ENCODE data around the gene KIRREL1.

- TF ChIP-seq POLR2A (IDR thresholded peaks at IDR 0.05; ENCODE audit: low read depth, low read length), result no peak
- TF ChIP-seq POLR2AphosphoS5 (IDR thresholded peaks at IDR 0.05; ENCODE audit: low read depth, low read length), result no peak
- TF ChIP-seq TAF1 (IDR thresholded peaks at IDR 0.05; ENCODE audit: low read depth, low read length), result no peak
- TF ChIP-seq PAX5 (IDR thresholded peaks at IDR 0.05; ENCODE audit: insufficient read depth, low read length, severe bottlenecking), result no peak
Measured at GRCh38 chr1:157955221-157955620, 38.2 kb upstream of the KIRREL1 start.
